ENCODE results near the gene HSPBP1. TPM values are rescaled to one million over a fixed set of nuclear protein-coding genes. Genes with fewer than 3 reads are reported as not detected.
"Not testable (repeated sequence)": the region's sequence is repeated elsewhere in the genome, so short reads cannot be mapped to it uniquely, and the experiment has no call there.

Gene HSPBP1
- total and polyA plus RNA-seq, 7 donors, result 19.7 to 62.7 (median 30.5) TPM

DNA sequence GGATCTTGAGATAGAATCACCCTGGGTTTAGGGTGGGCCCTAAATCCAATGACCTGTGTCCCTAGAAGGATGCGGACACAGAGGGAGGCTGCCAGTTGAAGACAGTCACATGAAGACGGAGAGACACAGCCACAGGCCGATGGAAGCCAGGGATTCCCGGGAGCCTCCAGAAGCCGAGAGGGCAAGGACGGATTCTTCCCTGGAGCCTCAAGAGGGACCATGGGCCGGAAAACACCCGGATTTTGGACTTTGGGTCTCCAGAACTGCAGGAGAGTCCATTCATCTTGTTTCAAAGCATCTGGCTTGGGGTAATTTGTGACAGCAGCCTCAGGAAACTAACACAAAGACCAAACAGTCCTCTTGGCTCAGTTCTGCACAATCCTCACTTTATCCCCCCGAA, 53.6 kb downstream of the HSPBP1 start:
- Histone ChIP-seq H3K36me3 (peaks cover 10 to 33% (median 20%) of the 10 kb centered on the region in 4 donors), H3K27ac (no peak overlapping the region), H3K9me3 (no peaks in the 10 kb centered on the region), H3K4me3 (no peak overlapping the region), H3K4me1 (peaks cover 0 to 24% (median 19%) of the 10 kb centered on the region in 4 donors), H3K27me3 (no peaks in the 10 kb centered on the region)
- TF ChIP-seq, protein P1, sequence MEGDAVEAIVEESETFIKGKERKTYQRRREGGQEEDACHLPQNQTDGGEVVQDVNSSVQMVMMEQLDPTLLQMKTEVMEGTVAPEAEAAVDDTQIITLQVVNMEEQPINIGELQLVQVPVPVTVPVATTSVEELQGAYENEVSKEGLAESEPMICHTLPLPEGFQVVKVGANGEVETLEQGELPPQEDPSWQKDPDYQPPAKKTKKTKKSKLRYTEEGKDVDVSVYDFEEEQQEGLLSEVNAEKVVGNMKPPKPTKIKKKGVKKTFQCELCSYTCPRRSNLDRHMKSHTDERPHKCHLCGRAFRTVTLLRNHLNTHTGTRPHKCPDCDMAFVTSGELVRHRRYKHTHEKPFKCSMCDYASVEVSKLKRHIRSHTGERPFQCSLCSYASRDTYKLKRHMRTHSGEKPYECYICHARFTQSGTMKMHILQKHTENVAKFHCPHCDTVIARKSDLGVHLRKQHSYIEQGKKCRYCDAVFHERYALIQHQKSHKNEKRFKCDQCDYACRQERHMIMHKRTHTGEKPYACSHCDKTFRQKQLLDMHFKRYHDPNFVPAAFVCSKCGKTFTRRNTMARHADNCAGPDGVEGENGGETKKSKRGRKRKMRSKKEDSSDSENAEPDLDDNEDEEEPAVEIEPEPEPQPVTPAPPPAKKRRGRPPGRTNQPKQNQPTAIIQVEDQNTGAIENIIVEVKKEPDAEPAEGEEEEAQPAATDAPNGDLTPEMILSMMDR (IDR thresholded peaks at IDR 0.05), result no peak
- no peak for TF ChIP-seq EP300 (IDR thresholded peaks at IDR 0.05)
- no peak for TF ChIP-seq POLR2A (IDR thresholded peaks at IDR 0.05)
- TF ChIP-seq POLR2AphosphoS5 (IDR thresholded peaks at IDR 0.05), result no peak
- intact Hi-C loops (cut with DNase I), result no loop called here
- 81 to 87% methylated on average over 9 of the region's 9 CpGs for WGBS, 2 donors
- DNase-seq, result no peak

DNA sequence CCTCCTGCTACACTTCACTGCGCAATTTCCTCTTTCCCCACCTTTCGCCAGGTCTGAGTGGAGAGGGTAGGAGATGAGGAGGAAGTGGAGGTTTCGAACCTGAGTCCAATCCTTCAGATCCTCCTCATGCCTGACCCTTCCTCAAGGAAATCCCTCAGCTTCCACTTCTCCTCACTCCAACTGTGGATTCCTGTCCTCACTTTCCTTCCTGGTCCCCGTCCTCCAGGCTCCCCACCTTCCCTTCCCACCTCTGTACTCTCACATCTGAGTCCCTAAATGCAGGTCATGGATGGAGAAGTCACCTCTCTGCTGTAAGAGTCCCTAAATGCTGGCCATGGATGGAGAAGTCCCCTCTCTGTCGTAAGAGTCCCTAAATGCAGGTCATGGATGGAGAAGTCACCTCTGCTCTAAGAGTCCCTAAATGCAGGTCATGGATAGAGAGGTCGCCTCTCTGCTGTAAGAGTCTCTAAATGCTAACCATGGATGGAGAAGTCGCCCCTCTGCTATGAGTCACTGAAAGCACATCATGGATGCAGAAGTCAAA, 54.4 kb downstream of the HSPBP1 start:
- Histone ChIP-seq H3K4me3 (no peak overlapping the region), H3K36me3 (peaks cover 2 to 25% (median 13%) of the 10 kb centered on the region in 4 donors), H3K9me3 (no peaks in the 10 kb centered on the region), H3K27ac (no peak overlapping the region), H3K4me1 (peaks cover 0 to 24% (median 19%) of the 10 kb centered on the region in 4 donors), H3K27me3 (no peaks in the 10 kb centered on the region)
- TF ChIP-seq EP300 (IDR thresholded peaks at IDR 0.05), result no peak
- TF ChIP-seq, protein P1 (IDR thresholded peaks at IDR 0.05), result no peak
- no peak for TF ChIP-seq POLR2A (IDR thresholded peaks at IDR 0.05)
- TF ChIP-seq POLR2AphosphoS5 (IDR thresholded peaks at IDR 0.05), result no peak
- intact Hi-C loops (cut with DNase I), result no loop called here
- WGBS, 2 donors, result 91 to 93% methylated on average over 7 of the region's 7 CpGs
- no peak for DNase-seq

DNA sequence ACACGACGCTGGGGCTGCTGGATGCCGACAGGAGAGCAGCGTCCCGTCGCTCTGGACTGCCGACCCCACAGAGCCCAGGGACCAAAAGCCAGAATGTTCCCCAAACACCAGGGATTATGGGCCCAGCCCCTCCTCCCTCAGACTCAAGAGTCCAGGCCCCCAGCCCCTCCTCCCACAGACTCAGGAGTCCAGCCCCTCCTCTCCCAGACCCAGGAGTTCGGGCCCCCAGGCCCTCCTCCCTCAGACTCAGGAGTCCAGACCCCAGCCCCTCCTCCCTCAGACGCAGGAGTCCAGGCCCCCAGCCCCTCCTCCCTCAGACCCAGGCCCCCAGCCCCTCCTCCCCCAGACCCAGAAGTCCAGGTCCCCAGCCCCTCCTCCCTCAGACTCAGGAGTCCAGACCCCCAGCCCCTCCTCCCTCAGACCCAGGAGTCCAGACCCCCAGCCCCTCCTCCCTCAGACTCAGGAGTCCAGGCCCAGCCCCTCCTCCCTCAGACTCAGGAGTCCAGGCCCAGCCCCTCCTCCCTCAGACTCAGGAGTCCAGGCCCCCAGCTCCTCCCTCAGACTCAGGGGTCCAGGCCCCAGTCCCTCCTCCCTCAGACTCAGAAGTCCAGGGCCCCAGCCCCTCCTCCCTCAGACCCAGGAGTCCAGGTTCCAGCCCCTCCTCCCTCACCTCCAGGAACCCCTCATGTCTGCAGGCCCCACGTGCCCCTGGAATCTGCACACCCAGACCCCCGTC, 55.1 kb downstream of the HSPBP1 start:
- Histone ChIP-seq H3K4me1 (peaks cover 0 to 24% (median 19%) of the 10 kb centered on the region in 4 donors), H3K36me3 (peaks cover 0 to 19% (median 7%) of the 10 kb centered on the region in 4 donors)
- H3K4me3 ChIP-seq; DNase-seq; H3K27me3 ChIP-seq; H3K27ac ChIP-seq; intact Hi-C loops (cut with DNase I); H3K9me3 ChIP-seq: not testable (repeated sequence)
- WGBS, 2 donors, result 75 to 78% methylated on average over 11 of the region's 11 CpGs

DNA sequence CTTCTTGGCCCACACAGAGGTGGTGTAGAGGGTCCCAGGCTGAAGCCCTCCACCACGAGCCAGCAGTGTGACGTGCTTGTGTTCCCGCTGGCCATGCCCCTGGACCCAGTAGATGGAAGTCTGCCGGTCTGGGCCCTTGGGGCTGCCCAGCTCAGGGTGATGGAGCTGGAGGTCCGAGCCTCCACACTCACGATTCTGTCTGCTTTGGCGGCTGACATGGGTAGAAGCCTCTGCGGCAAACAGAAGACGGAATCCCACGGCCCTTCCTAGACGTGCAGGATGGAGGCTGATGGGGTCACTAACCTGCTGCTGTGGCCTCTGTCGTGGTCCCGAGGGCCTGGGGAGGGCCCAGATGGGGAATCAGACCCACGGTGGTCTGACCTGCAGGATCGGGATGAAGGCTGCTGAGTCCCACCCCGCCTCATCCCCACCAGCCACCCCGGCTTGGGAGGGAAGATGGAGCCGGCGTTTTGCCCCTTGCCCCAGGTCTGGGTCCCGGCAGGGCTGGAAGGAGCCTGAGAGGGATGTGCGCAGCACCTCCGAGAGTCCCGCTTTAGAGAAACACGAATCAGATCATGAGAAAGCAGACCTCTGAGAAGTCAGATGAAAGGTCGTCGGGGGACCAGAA, 55.8 kb downstream of the HSPBP1 start:
- H3K27ac ChIP-seq, result no peak overlapping the region
- H3K9me3 ChIP-seq, result no peaks in the 10 kb centered on the region
- H3K36me3 ChIP-seq, result peaks cover 0 to 14% (median 2%) of the 10 kb centered on the region in 4 donors
- intact Hi-C loops (cut with DNase I), result no loop called here
- H3K4me1 ChIP-seq, result peaks cover 0 to 22% (median 18%) of the 10 kb centered on the region in 4 donors
- TF ChIP-seq POLR2A (IDR thresholded peaks at IDR 0.05) (no peak), POLR2AphosphoS5 (IDR thresholded peaks at IDR 0.05) (no peak), EP300 (IDR thresholded peaks at IDR 0.05) (no peak)
- TF ChIP-seq, protein P1 (IDR thresholded peaks at IDR 0.05), result no peak
- DNase-seq, result no peak
- no peaks in the 10 kb centered on the region for H3K27me3 ChIP-seq
- no peak overlapping the region for H3K4me3 ChIP-seq
- 83 to 85% methylated on average over 26 of the region's 26 CpGs for WGBS, 2 donors
